Activated CD8-positive, alpha-beta T cell treated with anti-CD3 and anti-CD28 coated beads for 36 hours (primary cell): ENCODE results near the gene GBA2. TPM values are rescaled to one million over a fixed set of nuclear protein-coding genes. Genes with fewer than 3 reads are reported as not detected.

ENCODE experiments used
- ATAC-seq: fragments of 200-7000 bp; cut with Tn5 transposase; one replicate; pipeline ENCODE4 v1.10.0; 2021; ENCODE audit warnings: mild to moderate bottlenecking, moderate library complexity
- CTCF ChIA-PET: fragments of 350-600 bp; sonication (Branson Sonifier 250); formaldehyde crosslinking; loops from one replicate; lab custom pipeline; 2021; ENCODE audit warnings: antibody characterized with exemption; lab: Charles Lee
- POLR2A ChIA-PET: fragments of 350-600 bp; sonication (Branson Sonifier 250); formaldehyde crosslinking; loops from one replicate; lab custom pipeline; 2021; ENCODE audit warnings: antibody characterized with exemption; lab: Charles Lee
- DNase-seq: peaks from one replicate; pipeline ENCODE4 v3.0.0-alpha.2; 2020
- H3K27ac Mint-ChIP-seq: one replicate; pipeline ENCODE4 v1.8.0; 2021; ENCODE audit warnings: mild to moderate bottlenecking, mixed read lengths
- H3K27me3 Mint-ChIP-seq: one replicate; pipeline ENCODE4 v1.8.0; 2021; ENCODE audit warnings: mixed read lengths
- H3K36me3 Mint-ChIP-seq: one replicate; pipeline ENCODE4 v1.8.0; 2021; ENCODE audit warnings: low read depth, mixed read lengths
- H3K4me1 Mint-ChIP-seq: one replicate; pipeline ENCODE4 v1.8.0; 2021; ENCODE audit warnings: low read depth, mixed read lengths
- H3K4me3 Mint-ChIP-seq: one replicate; pipeline ENCODE4 v1.8.0; 2021; ENCODE audit warnings: mild to moderate bottlenecking, moderate library complexity, mixed read lengths
- H3K9me3 Mint-ChIP-seq: one replicate; pipeline ENCODE4 v1.8.0; 2021; ENCODE audit warnings: mixed read lengths
- CTCF ChIP-seq: fragments of 200-600 bp; IDR thresholded peaks from one replicate; pipeline ENCODE4 v1.8.0; 2022; ENCODE audit warnings: antibody characterized with exemption, mild to moderate bottlenecking
- intact Hi-C: fragments of 100-400 bp; cut with micrococcal nuclease; formaldehyde crosslinking; loops from one replicate; pipeline ENCODE4 v1.10.0; 2022
- total RNA-seq, 2 experiments: library from RNA; stranded (reverse); gene quantifications; one replicate each; pipeline ENCODE4 v1.2.3, GENCODE V29; 2021

GBA2 gene
- 10 to 100 TPM; 21.2 to 22.3 TPM for total RNA-seq

GRCh38 chr9:35748858-35749514 lies at the start of gene GBA2, which contains the start of gene RGP1:
Gene GBA2, minus strand, starts transcription at chr9:35749228. Its CDS starts 524 bp downstream, at chr9:35748704.
Gene RGP1, plus strand, starts transcription at chr9:35749287. Its CDS starts 469 bp downstream, at chr9:35749756.
- H3K36me3 Mint-ChIP-seq = peaks cover 21% of the 10 kb centered on the region
- peak; percentile 76 for DNase-seq
- H3K27me3 Mint-ChIP-seq = no peaks in the 10 kb centered on the region
- peaks cover 32% of the 10 kb centered on the region for H3K4me1 Mint-ChIP-seq
- intact Hi-C loops = no loop called here
- peak within 1 kb of the TSS; percentile 88 for H3K27ac Mint-ChIP-seq
- CTCF ChIA-PET = interaction anchor here (0.7 to 6.6 kb wide), 26 partner anchors 8 to 262 kb away, joined by 3 to 51 read pairs (median 4); partner anchors contain the start of genes CCDC107, HINT2, RMRP and SPAG8
- POLR2A ChIA-PET = interaction anchor here (0.8 to 2.9 kb wide), 6 partner anchors 8 to 22 kb away, joined by 3 to 16 read pairs (median 5); partner anchors contain the start of genes CREB3 and TLN1
- H3K9me3 Mint-ChIP-seq = no peaks in the 10 kb centered on the region
- TF ChIP-seq CTCF = no peak
- H3K4me3 Mint-ChIP-seq = peak within 1 kb of the TSS; percentile 94
- peak; percentile 85 for ATAC-seq

GRCh38 chr9:35797311-35798109 lies 48.5 kb upstream of the GBA2 start:
- Mint-ChIP-seq H3K4me3 (no peak overlapping the region), H3K27me3 (no peaks in the 10 kb centered on the region), H3K9me3 (no peaks in the 10 kb centered on the region), H3K36me3 (peaks cover 3% of the 10 kb centered on the region), H3K4me1 (peaks cover 20% of the 10 kb centered on the region), H3K27ac (no peak overlapping the region)
- DNase-seq (no peak), ATAC-seq (no peak)
- POLR2A ChIA-PET = interaction anchor here (0.6 kb wide), 1 partner anchor 32 kb away, joined by 3 read pairs; no protein-coding TSS in a partner anchor
- CTCF ChIA-PET = interaction anchor here (0.9 to 1.0 kb wide), 2 partner anchors 14 to 28 kb away, joined by 4 read pairs; partner anchors contain the start of gene SPAG8
- intact Hi-C loops = no loop called here
- no peak for TF ChIP-seq CTCF

GRCh38 chr9:35795695-35796094 lies 46.7 kb upstream of the GBA2 start:
- H3K4me3 Mint-ChIP-seq = no peak overlapping the region
- H3K36me3 Mint-ChIP-seq = no peaks in the 10 kb centered on the region
- ChIA-PET CTCF (interaction anchor here (1.3 to 1.5 kb wide), 2 partner anchors 30 to 86 kb away, joined by 3 to 5 read pairs; no protein-coding TSS in a partner anchor), POLR2A (no interaction called here)
- H3K9me3 Mint-ChIP-seq = no peaks in the 10 kb centered on the region
- intact Hi-C loops = no loop called here
- H3K4me1 Mint-ChIP-seq = peaks cover 20% of the 10 kb centered on the region
- H3K27me3 Mint-ChIP-seq = no peaks in the 10 kb centered on the region
- no peak for ATAC-seq
- no peak for DNase-seq
- TF ChIP-seq CTCF = no peak
- no peak overlapping the region for H3K27ac Mint-ChIP-seq

GRCh38 chr9:35793461-35793860 lies 44.4 kb upstream of the GBA2 start:
- Mint-ChIP-seq H3K9me3 (no peaks in the 10 kb centered on the region), H3K4me1 (peaks cover 14% of the 10 kb centered on the region), H3K36me3 (peaks cover 3% of the 10 kb centered on the region), H3K27ac (no peak overlapping the region), H3K4me3 (no peak overlapping the region), H3K27me3 (no peaks in the 10 kb centered on the region)
- ATAC-seq = no peak
- POLR2A ChIA-PET = no interaction called here
- CTCF ChIA-PET = interaction anchor here (1.1 to 1.2 kb wide), 2 partner anchors 10 to 33 kb away, joined by 3 to 5 read pairs; no protein-coding TSS in a partner anchor
- no peak for TF ChIP-seq CTCF
- intact Hi-C loops = no loop called here
- no peak for DNase-seq
